ENCODE results near the gene SOCS2.

DNA sequence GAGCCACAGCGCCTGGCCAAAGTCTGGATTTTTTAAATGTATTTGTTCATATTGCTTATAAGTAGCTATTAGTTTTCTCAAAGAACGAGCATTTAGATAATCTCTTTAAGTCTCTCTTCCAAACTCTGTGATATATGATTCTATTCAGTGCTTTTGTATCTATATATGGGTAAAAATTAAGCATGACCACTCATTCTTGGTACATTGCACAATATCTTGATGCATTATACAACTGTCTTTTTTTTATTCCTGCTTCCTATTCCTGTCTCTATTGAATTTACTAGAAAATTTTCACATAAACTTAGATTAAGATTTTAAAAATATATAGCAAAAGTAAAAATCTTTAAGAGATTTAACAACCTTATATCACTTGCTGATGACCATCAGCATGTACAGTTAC is 29.1 kb downstream of the SOCS2 start:
- TF ChIP-seq, protein P1, sequence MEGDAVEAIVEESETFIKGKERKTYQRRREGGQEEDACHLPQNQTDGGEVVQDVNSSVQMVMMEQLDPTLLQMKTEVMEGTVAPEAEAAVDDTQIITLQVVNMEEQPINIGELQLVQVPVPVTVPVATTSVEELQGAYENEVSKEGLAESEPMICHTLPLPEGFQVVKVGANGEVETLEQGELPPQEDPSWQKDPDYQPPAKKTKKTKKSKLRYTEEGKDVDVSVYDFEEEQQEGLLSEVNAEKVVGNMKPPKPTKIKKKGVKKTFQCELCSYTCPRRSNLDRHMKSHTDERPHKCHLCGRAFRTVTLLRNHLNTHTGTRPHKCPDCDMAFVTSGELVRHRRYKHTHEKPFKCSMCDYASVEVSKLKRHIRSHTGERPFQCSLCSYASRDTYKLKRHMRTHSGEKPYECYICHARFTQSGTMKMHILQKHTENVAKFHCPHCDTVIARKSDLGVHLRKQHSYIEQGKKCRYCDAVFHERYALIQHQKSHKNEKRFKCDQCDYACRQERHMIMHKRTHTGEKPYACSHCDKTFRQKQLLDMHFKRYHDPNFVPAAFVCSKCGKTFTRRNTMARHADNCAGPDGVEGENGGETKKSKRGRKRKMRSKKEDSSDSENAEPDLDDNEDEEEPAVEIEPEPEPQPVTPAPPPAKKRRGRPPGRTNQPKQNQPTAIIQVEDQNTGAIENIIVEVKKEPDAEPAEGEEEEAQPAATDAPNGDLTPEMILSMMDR (IDR thresholded peaks at IDR 0.05; ENCODE audit: low read length) = no peak
- no peak for TF ChIP-seq EZH2 (IDR thresholded peaks at IDR 0.05; ENCODE audit: borderline replicate concordance, low read length)
